ENCODE results near the gene EHBP1L1. TPM values are rescaled to one million over a fixed set of nuclear protein-coding genes. Genes with fewer than 3 reads are reported as not detected.
A peak's percentile ranks its signal among the peaks of the same experiment; 100 is the strongest.
"Not testable (repeated sequence)": the region's sequence is repeated elsewhere in the genome, so short reads cannot be mapped to it uniquely, and the experiment has no call there.

The EHBP1L1 gene
- total and polyA plus RNA-seq, 5 donors from 2014 or later: 7.8 to 143 (median 9.4) TPM

DNA sequence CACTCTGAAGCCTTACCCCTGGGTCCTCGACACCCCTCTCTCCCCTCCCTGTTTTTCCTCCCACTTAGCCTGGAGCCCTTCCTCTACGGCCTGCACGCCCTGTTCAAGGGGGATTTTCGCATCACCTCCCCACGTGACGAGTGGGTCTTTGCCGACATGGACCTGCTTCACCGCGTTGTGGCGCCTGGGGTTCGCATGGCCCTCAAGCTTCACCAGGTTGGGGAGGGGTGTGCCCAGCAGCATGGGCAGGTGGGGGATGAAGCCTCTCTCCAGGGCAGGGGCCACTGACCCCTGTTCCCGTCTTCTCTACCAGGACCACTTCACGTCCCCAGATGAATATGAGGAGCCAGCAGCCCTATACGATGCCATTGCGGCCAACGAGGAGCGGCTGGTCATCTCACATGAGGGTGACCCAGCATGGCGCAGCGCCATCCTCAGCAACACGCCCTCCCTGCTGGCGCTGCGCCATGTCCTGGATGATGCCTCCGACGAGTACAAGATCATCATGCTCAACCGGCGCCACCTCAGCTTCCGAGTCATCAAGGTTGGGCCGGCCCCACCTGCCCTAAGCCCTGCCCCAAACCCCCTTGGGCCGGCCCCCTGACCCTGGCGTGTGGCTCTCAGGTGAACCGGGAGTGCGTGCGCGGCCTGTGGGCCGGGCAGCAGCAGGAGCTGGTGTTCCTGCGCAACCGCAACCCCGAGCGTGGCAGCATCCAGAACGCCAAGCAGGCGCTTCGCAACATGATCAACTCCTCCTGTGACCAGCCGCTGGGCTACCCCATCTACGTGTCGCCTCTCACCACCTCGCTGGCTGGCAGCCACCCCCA lies 59.3 kb downstream of the EHBP1L1 start:
- peaks cover 0 to 45% (median 22%) of the 10 kb centered on the region in 4 donors for H3K4me1 Mint-ChIP-seq
- Histone ChIP-seq H3K27ac (ENCODE audit: insufficient read depth, low read length, poor library complexity, severe bottlenecking) (no peak overlapping the region), H3K36me3 (ENCODE audit: control insufficient read depth, insufficient read depth, low read length) (peaks cover 38% of the 10 kb centered on the region)

DNA sequence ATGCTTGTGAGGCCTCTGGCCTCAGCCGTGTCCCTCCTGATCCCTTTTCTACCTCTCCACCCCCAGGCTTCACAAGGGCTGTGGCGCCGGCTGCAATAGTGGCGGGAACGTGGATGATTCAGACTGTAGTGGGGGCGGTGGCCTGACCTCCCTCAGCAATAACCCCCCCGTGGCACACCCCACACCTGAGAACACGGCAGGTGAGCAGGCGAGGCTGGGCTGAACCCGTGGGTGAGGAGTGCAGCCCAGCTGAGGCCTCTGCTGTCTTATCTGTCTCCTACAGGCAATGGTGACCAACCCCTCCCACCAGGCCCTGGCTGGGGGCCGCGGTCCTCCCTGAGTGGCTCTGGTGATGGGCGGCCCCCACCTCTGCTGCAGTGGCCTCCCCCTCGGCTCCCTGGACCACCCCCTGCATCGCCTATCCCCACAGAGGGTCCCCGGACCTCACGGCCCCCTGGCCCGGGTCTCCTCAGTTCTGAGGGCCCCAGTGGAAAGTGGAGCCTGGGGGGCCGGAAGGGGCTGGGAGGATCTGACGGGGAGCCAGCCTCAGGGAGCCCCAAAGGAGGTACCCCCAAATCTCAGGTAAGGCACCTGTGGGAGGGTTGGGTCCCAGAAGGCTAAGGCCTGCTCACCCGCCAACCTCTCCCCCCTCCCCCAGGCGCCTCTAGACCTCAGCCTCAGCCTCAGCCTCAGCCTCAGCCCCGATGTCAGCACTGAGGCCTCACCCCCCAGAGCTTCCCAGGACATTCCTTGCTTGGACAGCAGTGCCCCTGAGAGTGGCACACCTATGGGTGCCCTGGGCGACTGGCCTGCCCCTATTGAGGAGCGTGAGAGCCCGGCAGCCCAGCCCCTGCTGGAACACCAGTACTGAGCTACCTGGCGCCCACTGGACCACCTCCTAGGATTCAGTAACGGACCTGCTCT lies 60.5 kb downstream of the EHBP1L1 start:
- Histone ChIP-seq H3K27me3 (ENCODE audit: control insufficient read depth, insufficient read depth, low read length) (no peaks in the 10 kb centered on the region), H3K27ac (ENCODE audit: insufficient read depth, low read length, poor library complexity, severe bottlenecking) (peak overlapping the region; percentile 91), H3K4me1 (ENCODE audit: control insufficient read depth, insufficient read depth, low read length, poor library complexity, severe bottlenecking) (peaks cover 48% of the 10 kb centered on the region), H3K4me3 (ENCODE audit: low read depth, low read length) (no peak overlapping the region), H3K36me3 (ENCODE audit: control insufficient read depth, insufficient read depth, low read length) (peaks cover 28% of the 10 kb centered on the region), H3K9me3 (ENCODE audit: control insufficient read depth in 2 of 2, low read length in 2 of 2) (no peaks in the 10 kb centered on the region)
- H3K9me3 Mint-ChIP-seq: no peaks in the 10 kb centered on the region
- ATAC-seq (ENCODE audit: low read depth in 2 of 2) (no peak), DNase-seq (no peak)
- peaks cover 15% of the 10 kb centered on the region for H3K36me3 Mint-ChIP-seq
- H3K27me3 Mint-ChIP-seq: no peaks in the 10 kb centered on the region
- peak overlapping the region; percentile 82 to 97 (median 94) for H3K4me3 Mint-ChIP-seq
- peaks cover 0 to 54% (median 25%) of the 10 kb centered on the region in 4 donors for H3K4me1 Mint-ChIP-seq
- H3K27ac Mint-ChIP-seq: peak overlapping the region in 2 of 3 donors; percentile 60 to 82

More for the DNA sequence above, 59.3 kb downstream of the EHBP1L1 start:
- Histone ChIP-seq H3K4me1 (ENCODE audit: control insufficient read depth, insufficient read depth, low read length, poor library complexity, severe bottlenecking) (peaks cover 36% of the 10 kb centered on the region), H3K4me3 (ENCODE audit: low read depth, low read length) (no peak overlapping the region), H3K27me3 (ENCODE audit: control insufficient read depth, insufficient read depth, low read length) (no peaks in the 10 kb centered on the region), H3K9me3 (ENCODE audit: control insufficient read depth in 2 of 2, low read length in 2 of 2) (no peaks in the 10 kb centered on the region)
- no peaks in the 10 kb centered on the region for H3K9me3 Mint-ChIP-seq
- no peaks in the 10 kb centered on the region for H3K27me3 Mint-ChIP-seq
- DNase-seq: no peak
- H3K4me3 Mint-ChIP-seq: peak overlapping the region in 1 of 4 donors; percentile 58
- no peak overlapping the region for H3K27ac Mint-ChIP-seq
- peaks cover 15% of the 10 kb centered on the region for H3K36me3 Mint-ChIP-seq
- no peak for ATAC-seq (ENCODE audit: low read depth in 2 of 2)

DNA sequence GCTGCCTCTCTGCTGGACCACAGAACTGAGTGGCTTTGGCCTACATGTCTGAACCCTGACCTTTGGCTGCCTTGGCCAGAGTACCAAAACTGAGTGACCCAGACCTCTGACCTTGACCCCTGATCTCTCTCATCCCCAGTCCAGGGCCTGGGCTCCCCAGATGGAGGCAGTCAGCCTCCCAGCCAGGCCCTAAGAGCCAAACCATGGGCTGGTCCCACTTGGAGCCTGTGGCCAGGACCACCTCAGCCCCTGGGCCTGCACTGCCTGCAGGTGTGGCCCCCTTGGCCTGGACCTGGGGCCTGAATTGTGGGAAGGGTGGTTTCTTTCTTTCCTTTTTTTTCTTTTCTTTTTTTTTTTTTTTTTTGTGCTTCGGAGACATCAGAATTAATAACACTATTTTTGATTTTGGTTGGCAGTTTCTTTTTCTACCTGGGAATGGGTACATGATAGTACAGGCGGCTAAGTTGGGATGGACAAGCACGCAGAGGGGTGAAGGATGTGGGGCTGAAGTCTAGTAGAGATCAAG lies 61.2 kb downstream of the EHBP1L1 start:
- DNase-seq (no peak), ATAC-seq (ENCODE audit: low read depth in 2 of 2) (no peak)
- Histone ChIP-seq H3K4me1 (ENCODE audit: control insufficient read depth, insufficient read depth, low read length, poor library complexity, severe bottlenecking) (peaks cover 55% of the 10 kb centered on the region), H3K27ac (ENCODE audit: insufficient read depth, low read length, poor library complexity, severe bottlenecking) (peak overlapping the region; percentile 91), H3K36me3 (ENCODE audit: control insufficient read depth, insufficient read depth, low read length) (peaks cover 27% of the 10 kb centered on the region), H3K4me3 (ENCODE audit: low read depth, low read length) (peak overlapping the region; percentile 19), H3K27me3 (ENCODE audit: control insufficient read depth, insufficient read depth, low read length) (no peaks in the 10 kb centered on the region), H3K9me3 (ENCODE audit: control insufficient read depth in 2 of 2, low read length in 2 of 2) (no peaks in the 10 kb centered on the region)
- no peaks in the 10 kb centered on the region for H3K9me3 Mint-ChIP-seq
- peak overlapping the region; percentile 90 to 97 (median 94) for H3K4me3 Mint-ChIP-seq
- H3K4me1 Mint-ChIP-seq: peaks cover 0 to 59% (median 24%) of the 10 kb centered on the region in 4 donors
- H3K27ac Mint-ChIP-seq: peak overlapping the region; percentile 76 to 97 (median 82)
- peaks cover 15% of the 10 kb centered on the region for H3K36me3 Mint-ChIP-seq
- H3K27me3 Mint-ChIP-seq: no peaks in the 10 kb centered on the region

DNA sequence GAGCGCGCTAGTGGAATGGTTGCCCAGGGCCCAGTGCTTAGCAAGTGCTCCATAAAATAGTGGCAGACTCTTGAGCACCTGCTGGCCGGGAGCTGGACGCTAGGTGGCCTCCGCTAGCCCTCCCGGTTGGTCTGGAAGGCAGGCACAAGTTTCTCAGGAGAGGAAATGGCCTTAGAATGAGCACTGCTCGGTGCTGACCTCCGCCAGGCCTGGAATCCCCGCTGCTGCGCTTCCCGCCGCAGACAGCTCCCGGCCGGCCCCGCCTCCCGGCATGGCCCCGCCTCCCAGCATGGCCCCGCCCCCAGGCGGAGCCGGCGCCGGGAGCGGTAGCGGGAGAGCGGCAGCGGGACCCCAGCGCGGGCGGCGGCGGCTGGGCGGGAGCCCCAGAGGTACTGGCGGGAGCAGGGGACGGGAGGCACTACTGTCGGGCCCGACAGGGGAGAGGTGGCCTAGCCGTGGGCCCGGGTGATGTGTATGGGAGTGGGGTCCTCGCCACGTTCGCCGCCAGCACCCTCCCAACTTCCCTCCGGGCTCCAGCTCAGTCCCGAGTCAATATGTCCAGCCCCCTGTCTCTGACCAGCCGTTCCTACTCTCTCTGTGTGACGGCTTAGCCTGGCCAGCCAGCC lies 62.1 kb downstream of the EHBP1L1 start, which contains the start of gene SIPA1:
Gene SIPA1, plus strand, starts transcription at position 308 of the 626 bp plus-strand sequence. CDS start 2,821 bp downstream, outside the sequence.
- Mint-ChIP-seq H3K9me3 (no peaks in the 10 kb centered on the region), H3K4me3 (peak within 1 kb of the TSS; percentile 90 to 97 (median 94)), H3K27ac (peak within 1 kb of the TSS; percentile 91 to 97 (median 97)), H3K36me3 (peaks cover 15% of the 10 kb centered on the region), H3K27me3 (no peaks in the 10 kb centered on the region), H3K4me1 (peaks cover 0 to 59% (median 24%) of the 10 kb centered on the region in 4 donors)
- Histone ChIP-seq H3K27me3 (ENCODE audit: control insufficient read depth, insufficient read depth, low read length) (no peaks in the 10 kb centered on the region), H3K4me1 (ENCODE audit: control insufficient read depth, insufficient read depth, low read length, poor library complexity, severe bottlenecking) (peaks cover 61% of the 10 kb centered on the region), H3K27ac (ENCODE audit: insufficient read depth, low read length, poor library complexity, severe bottlenecking) (peak within 1 kb of the TSS; percentile 91), H3K36me3 (ENCODE audit: control insufficient read depth, insufficient read depth, low read length) (peaks cover 32% of the 10 kb centered on the region), H3K4me3 (ENCODE audit: low read depth, low read length) (peak within 1 kb of the TSS; percentile 67), H3K9me3 (ENCODE audit: control insufficient read depth in 2 of 2, low read length in 2 of 2) (no peaks in the 10 kb centered on the region)
- DNase-seq (peak; percentile 66 to 71 (median 68)), ATAC-seq (ENCODE audit: low read depth in 2 of 2) (peak; percentile 47 to 59)

DNA sequence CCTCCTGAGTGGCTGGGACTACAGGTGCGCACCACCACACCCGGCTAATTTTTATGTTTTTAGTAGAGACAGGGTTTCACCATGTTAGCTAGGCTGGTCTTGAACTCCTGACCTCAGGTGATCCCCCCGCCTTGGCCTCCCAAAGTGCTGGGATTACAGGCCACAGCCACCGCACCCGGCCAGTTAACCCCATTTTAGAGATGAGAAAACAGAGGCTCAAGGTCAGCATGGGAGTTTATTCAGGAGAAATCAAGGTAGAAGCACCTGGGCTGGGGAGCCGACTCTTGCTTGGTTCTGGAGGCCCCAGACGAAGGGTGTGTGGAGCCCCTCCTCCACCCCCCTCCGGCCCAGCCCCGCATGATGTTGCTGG lies 63.4 kb downstream of the EHBP1L1 start:
- Histone ChIP-seq H3K27ac (ENCODE audit: insufficient read depth, low read length, poor library complexity, severe bottlenecking) (peak overlapping the region; percentile 91), H3K4me1 (ENCODE audit: control insufficient read depth, insufficient read depth, low read length, poor library complexity, severe bottlenecking) (peaks cover 64% of the 10 kb centered on the region), H3K36me3 (ENCODE audit: control insufficient read depth, insufficient read depth, low read length) (peaks cover 42% of the 10 kb centered on the region), H3K4me3 (ENCODE audit: low read depth, low read length) (peak overlapping the region; percentile 73)
- H3K4me3 Mint-ChIP-seq: peak overlapping the region; percentile 90 to 97 (median 94)
- not testable (repeated sequence) for H3K9me3 ChIP-seq (ENCODE audit: control insufficient read depth in 2 of 2, low read length in 2 of 2); H3K27me3 Mint-ChIP-seq; H3K9me3 Mint-ChIP-seq; H3K27me3 ChIP-seq (ENCODE audit: control insufficient read depth, insufficient read depth, low read length); ATAC-seq (ENCODE audit: low read depth in 2 of 2); DNase-seq
- H3K4me1 Mint-ChIP-seq: peaks cover 0 to 63% (median 24%) of the 10 kb centered on the region in 4 donors
- peaks cover 20% of the 10 kb centered on the region for H3K36me3 Mint-ChIP-seq
- H3K27ac Mint-ChIP-seq: peak overlapping the region; percentile 91 to 97 (median 97)

DNA sequence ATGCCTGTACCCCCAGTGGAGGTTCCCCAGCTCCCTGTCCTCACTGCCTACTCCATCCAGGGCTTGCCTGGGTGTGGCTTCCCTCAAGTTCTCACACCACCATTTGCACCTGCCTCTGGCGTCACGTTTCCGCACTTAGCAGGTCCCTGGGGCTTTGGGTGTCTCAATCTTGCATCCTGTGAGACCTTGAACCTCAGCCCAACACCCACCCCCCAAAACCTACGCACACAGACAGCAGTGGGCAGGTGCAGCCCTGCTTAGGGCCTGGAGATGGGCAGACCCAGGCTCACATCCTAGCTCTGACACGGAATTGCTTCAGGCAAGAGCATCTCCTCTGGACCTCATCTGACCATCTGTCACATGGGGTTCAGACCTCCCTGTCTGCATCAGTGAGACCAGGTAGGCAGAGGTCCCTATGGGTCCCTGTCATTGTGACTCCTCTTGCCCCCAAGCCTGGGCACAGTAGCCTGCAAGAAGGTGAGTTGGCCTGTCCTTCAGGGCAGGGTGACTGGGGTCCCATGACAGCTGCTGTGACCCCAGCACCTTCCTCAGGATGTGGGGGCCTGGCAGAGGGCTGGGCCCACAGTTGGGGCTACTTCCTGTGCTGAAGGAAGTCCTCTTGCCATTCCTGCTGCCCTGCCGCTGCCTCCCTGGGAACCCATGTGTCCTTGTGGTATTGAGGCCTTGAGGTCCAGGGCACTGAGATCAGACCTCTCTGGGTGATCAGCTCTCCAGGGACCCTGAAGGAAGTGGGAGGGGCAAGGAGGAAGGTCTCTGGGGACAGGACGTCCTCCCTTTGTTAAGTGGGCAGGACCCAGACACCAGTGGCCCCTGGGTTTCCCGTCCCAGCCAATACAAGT lies 64.0 kb downstream of the EHBP1L1 start:
- Mint-ChIP-seq H3K27me3 (no peaks in the 10 kb centered on the region), H3K4me1 (peaks cover 0 to 66% (median 26%) of the 10 kb centered on the region in 4 donors), H3K36me3 (peaks cover 19% of the 10 kb centered on the region), H3K9me3 (no peaks in the 10 kb centered on the region), H3K4me3 (peak overlapping the region; percentile 90 to 97 (median 94)), H3K27ac (peak overlapping the region; percentile 91 to 97 (median 97))
- Histone ChIP-seq H3K9me3 (ENCODE audit: control insufficient read depth in 2 of 2, low read length in 2 of 2) (no peaks in the 10 kb centered on the region), H3K27me3 (ENCODE audit: control insufficient read depth, insufficient read depth, low read length) (no peaks in the 10 kb centered on the region), H3K4me1 (ENCODE audit: control insufficient read depth, insufficient read depth, low read length, poor library complexity, severe bottlenecking) (peaks cover 64% of the 10 kb centered on the region), H3K36me3 (ENCODE audit: control insufficient read depth, insufficient read depth, low read length) (peaks cover 39% of the 10 kb centered on the region), H3K27ac (ENCODE audit: insufficient read depth, low read length, poor library complexity, severe bottlenecking) (peak overlapping the region; percentile 91), H3K4me3 (ENCODE audit: low read depth, low read length) (peak overlapping the region; percentile 73)
- ATAC-seq (ENCODE audit: low read depth in 2 of 2) (peak; percentile 65 to 71), DNase-seq (peak; percentile 60 to 93 (median 85))

Data from CD4-positive, CD25-positive, alpha-beta regulatory T cell (primary cell).